Endothelial cell of umbilical vein (primary cell): ENCODE measurements around the gene HS6ST2. TPM values are rescaled to one million over a fixed set of nuclear protein-coding genes. Genes with fewer than 3 reads are reported as not detected.

Source experiments
- BruUV-seq: library from RNA; stranded (reverse); fragments of 400-500 nt; replicated peaks from 2 replicates; lab custom pipeline; 2021; lab: Mats Ljungman, UMichigan
- CTCF ChIA-PET: fragments of 300-600, 350-600 bp; sonication (Branson Sonifier 250); formaldehyde crosslinking; loops from one replicate; lab custom pipeline; 2021; ENCODE audit warnings: antibody characterized with exemption, inconsistent platforms; lab: Charles Lee
- POLR2A ChIA-PET: fragments of 300-600, 350-600 bp; sonication (Branson Sonifier 250); formaldehyde crosslinking; loops from one replicate; lab custom pipeline; 2021; ENCODE audit warnings: antibody characterized with exemption, inconsistent platforms; lab: Charles Lee
- DNase-seq: peaks from one replicate; pipeline ENCODE4 v3.0.0-alpha.2; 2011; ENCODE audit warnings: low read depth, low spot score
- FAIRE-seq: peaks from 2 replicates; lab custom pipeline; 2011; peaks lifted over from hg19 to GRCh38; lab: Jason Lieb, UNC
- H2AFZ ChIP-seq: 2 replicates; pipeline ENCODE4 v1.6.0; 2012; ENCODE audit warnings: low read depth, low read length, control low read depth, inconsistent platforms
- H3K27ac ChIP-seq: 2 replicates; pipeline ENCODE4 v1.5.1; 2011; ENCODE audit warnings: low read depth, mild to moderate bottlenecking, control low read depth, low read length, moderate library complexity; ENCODE audit not compliant: insufficient read depth
- H3K27me3 ChIP-seq, 2 experiments: 2 replicates each; pipeline versions ENCODE4 v1.6.0 to v1.6.1; 2011; ENCODE audit warnings: low read length in 2 of 2, mixed read lengths in 1 of 2; ENCODE audit not compliant: control insufficient read depth in 2 of 2, insufficient read depth in 2 of 2
- H3K36me3 ChIP-seq, 2 experiments: 2 replicates in 1 of 2; 3 replicates in 1 of 2; pipeline ENCODE4 v1.5.1; 2011; ENCODE audit warnings: low read length in 2 of 2, mild to moderate bottlenecking in 1 of 2, moderate library complexity in 1 of 2; ENCODE audit not compliant: control insufficient read depth in 2 of 2, insufficient read depth in 2 of 2; ENCODE audit errors: extremely low read depth in 1 of 2
- H3K4me1 ChIP-seq: 3 replicates; pipeline ENCODE4 v1.5.1; 2011; ENCODE audit warnings: mild to moderate bottlenecking, low read length; ENCODE audit not compliant: control insufficient read depth, insufficient read depth; ENCODE audit errors: extremely low read depth
- H3K4me2 ChIP-seq: 2 replicates; pipeline ENCODE4 v1.6.1; 2011; ENCODE audit warnings: low read length, control low read depth, mixed read lengths; ENCODE audit not compliant: insufficient read depth
- H3K4me3 ChIP-seq, 3 experiments: fragments of 200-600 bp in 1 of 3; sonication (generic), shearing (Covaris generic) in 1 of 3; replicated peaks in 1 of 3; 2 replicates each; pipeline ENCODE4 v1.5.1; 2011 to 2016; ENCODE audit warnings: control low read depth in 3 of 3, low read length in 3 of 3, mild to moderate bottlenecking in 2 of 3, inconsistent platforms in 1 of 3, low read depth in 1 of 3, moderate library complexity in 1 of 3; ENCODE audit not compliant: insufficient read depth in 1 of 3
- H3K79me2 ChIP-seq: 2 replicates; pipeline ENCODE4 v1.6.0; 2012; ENCODE audit warnings: low read length, inconsistent platforms; ENCODE audit not compliant: control insufficient read depth, insufficient read depth
- H3K9ac ChIP-seq: replicated peaks from 2 replicates; pipeline ENCODE3; 2011; ENCODE audit warnings: low read length, control low read depth; ENCODE audit not compliant: insufficient read depth; ENCODE audit errors: extremely low read depth
- H3K9me1 ChIP-seq: replicated peaks from 3 replicates; pipeline ENCODE4 v1.6.0; 2011; ENCODE audit warnings: mild to moderate bottlenecking, low read length; ENCODE audit not compliant: control insufficient read depth, insufficient read depth; ENCODE audit errors: extremely low read depth
- H3K9me3 ChIP-seq: replicated peaks from 2 replicates; pipeline ENCODE4 v1.5.1; 2012; ENCODE audit warnings: low read length, inconsistent platforms; ENCODE audit not compliant: control insufficient read depth, insufficient read depth
- H4K20me1 ChIP-seq: replicated peaks from 2 replicates; pipeline ENCODE3; 2011; ENCODE audit warnings: mild to moderate bottlenecking, low read length; ENCODE audit not compliant: control insufficient read depth, insufficient read depth; ENCODE audit errors: extremely low read depth
- CTCF ChIP-seq, 2 donors: IDR thresholded peaks; 1 replicate in 1 of 2; 2 replicates in 1 of 2; pipeline ENCODE4 v1.5.1; 2011; ENCODE audit warnings: low read length in 2 of 2, mild to moderate bottlenecking in 2 of 2, moderate library complexity in 2 of 2, control low read depth in 1 of 2, inconsistent platforms in 1 of 2, low read depth in 1 of 2; ENCODE audit not compliant: insufficient read depth in 1 of 2; ENCODE audit errors: extremely low read depth in 1 of 2
- EZH2 ChIP-seq: IDR thresholded peaks from 2 replicates; pipeline ENCODE4 v1.6.1; 2012; ENCODE audit warnings: borderline replicate concordance, low read depth, mild to moderate bottlenecking, moderate library complexity, low read length, inconsistent platforms; ENCODE audit not compliant: severe bottlenecking
- FOS ChIP-seq: IDR thresholded peaks from 2 replicates; pipeline ENCODE4 v1.6.1; 2011; ENCODE audit warnings: mild to moderate bottlenecking, low read length, moderate library complexity, borderline replicate concordance; ENCODE audit not compliant: insufficient read depth
- GATA2 ChIP-seq: IDR thresholded peaks from 2 replicates; pipeline ENCODE4 v1.7.0; 2011; ENCODE audit warnings: low read depth, mild to moderate bottlenecking, moderate library complexity, mixed read lengths, low read length; ENCODE audit not compliant: insufficient read length, insufficient read depth
- JUN ChIP-seq: IDR thresholded peaks from 2 replicates; pipeline ENCODE4 v1.6.1; 2011; ENCODE audit warnings: borderline replicate concordance, low read depth; ENCODE audit not compliant: insufficient read length, insufficient read depth
- MAX ChIP-seq: IDR thresholded peaks from 2 replicates; pipeline ENCODE4 v1.6.1; 2011; ENCODE audit not compliant: insufficient read depth, insufficient read length
- MYC ChIP-seq: IDR thresholded peaks from one replicate; pipeline ENCODE4 v1.6.1; 2011; ENCODE audit warnings: mild to moderate bottlenecking, low read depth, low read length
- POLR2A ChIP-seq: IDR thresholded peaks from 2 replicates; pipeline ENCODE4 v1.6.1; 2012; ENCODE audit warnings: low read depth, mild to moderate bottlenecking, control low read depth, low read length
- POLR2AphosphoS5 ChIP-seq: IDR thresholded peaks from 2 replicates; pipeline ENCODE4 v1.6.1; 2012; ENCODE audit warnings: low read depth, mild to moderate bottlenecking, control low read depth, low read length, moderate library complexity; ENCODE audit not compliant: insufficient read depth
- dilution Hi-C: fragments of 300-500 bp; cut with MboI; formaldehyde crosslinking; loops from one replicate; pipeline ENCODE4 v1.15.0; 2019; ENCODE audit warnings: low sequenced_read_pairs; ENCODE audit not compliant: extremely low pct_ligation_motif_present
- intact Hi-C: fragments of 100-400 bp; cut with micrococcal nuclease; formaldehyde crosslinking; loops from one replicate; pipeline ENCODE4 v1.10.0; 2022
- polyA plus RNA-seq, 4 experiments: library from polyadenylated mRNA; depleted of rRNA in 3 of 4; stranded (reverse) in 3 of 4; unstranded in 1 of 4; fragments of >200 nt; gene quantifications; 2 replicates each; pipeline versions ENCODE4 v1.2.1 to v1.2.3, GENCODE V29; 2011 to 2012; ENCODE audit warnings: missing spikeins in 1 of 4
- total RNA-seq: library from RNA; stranded (reverse); gene quantifications from 2 replicates; pipeline ENCODE4 v1.2.3, GENCODE V29; 2021

The HS6ST2 gene
- total and polyA plus RNA-seq, 2 donors (not counting 3 experiments of a cell fraction or from before 2014, with no cell fraction given) = 0.49 to 0.84 TPM

- Histone ChIP-seq H3K36me3 (no peaks in the 10 kb centered on the region), H3K9ac (no peak overlapping the region), H3K4me3 (no peak overlapping the region), H3K27me3 (no peaks in the 10 kb centered on the region), H3K27ac (no peak overlapping the region), H4K20me1 (no peaks in the 10 kb centered on the region), H3K4me1 (peaks cover 33% of the 10 kb centered on the region), H3K9me3 (no peaks in the 10 kb centered on the region), H3K4me2 (peak overlapping the region; percentile 11), H3K9me1 (no peaks in the 10 kb centered on the region), H3K79me2 (no peaks in the 10 kb centered on the region), H2AFZ (no peak overlapping the region)
- ChIA-PET POLR2A (no interaction called here), CTCF (no interaction called here)
- DNase-seq = no peak
- FAIRE-seq = no peak
- intact Hi-C loops = no loop called here
- dilution Hi-C loops = no loop called here
- BruUV-seq = no TSS peak
- TF ChIP-seq POLR2A = no peak
- TF ChIP-seq CTCF (IDR thresholded peaks at IDR 0.05; ENCODE audit: extremely low read depth in 1 of 2, insufficient read depth in 1 of 2, low read depth in 1 of 2, low read length in 2 of 2) = no peak
- no peak for TF ChIP-seq POLR2AphosphoS5
- TF ChIP-seq MYC = no peak
- TF ChIP-seq GATA2 = no peak
- no peak for TF ChIP-seq MAX
- no peak for TF ChIP-seq JUN
- TF ChIP-seq FOS = no peak
- no peak for TF ChIP-seq EZH2
These were observed 102.6 kb downstream of the HS6ST2 start for GRCh38 chrX:132855780-132856341.
